Measurements from ENCODE around the gene HAUS8.
A peak's percentile ranks its signal among the peaks of the same experiment; 100 is the strongest.

The HAUS8 gene

DNA sequence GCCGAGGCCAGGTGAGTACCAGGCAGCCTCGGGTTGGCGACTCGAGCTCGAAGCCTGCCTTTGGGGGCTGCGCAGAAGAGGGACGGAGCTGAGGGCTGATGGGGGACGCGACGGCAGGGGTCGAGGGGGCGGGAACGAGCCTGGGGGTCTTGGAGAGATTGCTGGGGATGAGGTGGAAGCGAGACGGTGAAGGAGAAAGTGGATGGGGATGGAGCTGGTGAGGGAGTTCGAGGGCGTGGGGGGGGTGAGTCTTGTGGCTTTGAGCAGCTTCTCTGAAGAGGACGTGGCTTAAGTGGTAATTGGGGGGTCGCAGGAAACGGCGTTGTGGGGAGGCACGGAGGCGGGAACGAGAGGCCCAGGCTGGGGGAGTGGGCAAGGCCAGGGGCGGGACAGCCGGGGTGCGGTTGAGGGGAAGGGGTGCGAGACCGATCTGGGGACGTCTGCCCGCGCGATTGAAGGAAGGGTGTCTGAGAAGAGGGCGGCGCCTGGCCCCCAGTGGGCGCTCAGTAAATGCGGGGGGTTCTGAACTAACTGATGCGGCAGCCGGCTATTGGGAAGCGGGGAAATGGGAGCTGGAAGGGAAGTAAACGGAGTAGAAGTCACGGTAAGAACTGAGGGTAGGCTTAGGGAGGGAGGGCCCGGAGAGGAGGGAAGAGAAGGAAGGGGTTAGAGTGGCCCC is 751 bp upstream of the HAUS8 start:
- peak in 1 of 2 donors; percentile 15 for DNase-seq

DNA sequence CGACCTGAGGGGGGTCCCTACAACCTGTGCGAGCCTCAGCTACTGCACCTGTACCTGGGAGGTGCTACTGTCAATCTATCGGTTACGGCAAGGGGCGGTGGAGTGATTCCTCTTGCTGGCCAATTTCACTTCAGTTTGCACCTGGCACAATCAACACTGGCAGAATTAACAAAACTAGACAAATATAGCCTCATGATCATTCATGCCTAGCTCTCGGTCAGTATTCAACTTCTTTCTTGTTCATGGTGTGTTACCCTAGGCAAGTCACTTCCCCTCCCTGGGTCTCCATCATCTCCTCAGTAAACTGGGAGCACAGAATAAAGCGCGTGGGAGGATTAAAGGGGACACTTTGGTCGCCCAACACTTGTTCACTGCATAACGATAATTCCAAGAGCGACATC is 618 bp downstream of the HAUS8 start:
- DNase-seq = no peak

DNA sequence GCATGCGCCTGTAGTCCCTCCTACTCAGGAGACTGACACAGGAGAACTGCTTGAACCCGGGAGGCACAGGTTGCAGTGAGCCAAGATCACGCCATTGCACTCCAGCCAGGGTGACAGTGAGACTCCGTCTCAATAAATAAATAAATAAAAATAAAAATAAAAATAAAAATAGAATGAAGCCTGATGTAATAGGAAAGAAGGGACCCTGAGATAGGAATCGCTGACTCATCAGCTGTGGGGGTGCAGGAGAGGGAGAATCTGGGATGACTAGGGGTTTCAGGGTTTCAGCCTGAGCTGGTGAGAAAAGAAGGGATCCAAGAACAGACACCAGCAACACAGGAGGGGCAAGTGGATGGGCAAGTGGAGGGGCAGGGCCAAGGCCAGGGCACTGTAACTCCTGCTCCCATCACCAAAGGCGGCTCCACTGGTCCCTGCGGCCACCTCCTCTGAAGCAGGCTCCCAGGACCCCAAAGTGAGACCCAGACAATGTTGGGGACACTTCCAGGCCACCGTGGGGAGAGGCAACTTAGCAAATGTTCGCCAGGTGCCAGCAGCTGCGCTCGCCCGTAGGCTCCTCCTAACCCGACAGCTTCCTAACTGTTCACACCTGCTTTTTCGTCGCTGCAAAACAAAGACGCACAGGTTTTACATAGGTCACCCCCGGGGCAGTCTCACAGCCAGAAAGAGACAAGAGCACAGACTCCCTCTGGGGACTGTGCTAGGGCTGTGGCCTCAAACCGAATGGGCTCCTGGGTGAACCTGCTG is 1.2 kb downstream of the HAUS8 start:
- no peak for DNase-seq

DNA sequence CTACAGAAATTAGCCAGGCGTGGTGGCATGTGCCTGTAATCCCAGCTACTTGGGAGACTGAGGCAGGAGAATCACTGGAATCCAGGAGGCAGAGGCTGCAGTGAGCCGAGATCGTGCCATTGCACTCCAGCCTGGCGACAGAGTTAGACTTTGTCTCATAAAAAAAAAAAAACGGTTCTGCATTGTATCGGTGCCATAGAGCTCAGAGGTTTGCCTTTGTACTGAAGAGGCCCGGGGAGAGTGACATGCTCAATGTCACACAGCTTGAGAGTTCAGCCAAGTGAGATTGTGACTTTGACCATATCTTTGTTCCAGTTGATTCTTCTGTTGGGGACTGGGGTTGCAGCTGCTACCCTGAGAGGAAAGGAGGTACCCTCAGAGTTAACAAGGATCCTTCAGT is 4.3 kb downstream of the HAUS8 start:
- no peak for DNase-seq

DNA sequence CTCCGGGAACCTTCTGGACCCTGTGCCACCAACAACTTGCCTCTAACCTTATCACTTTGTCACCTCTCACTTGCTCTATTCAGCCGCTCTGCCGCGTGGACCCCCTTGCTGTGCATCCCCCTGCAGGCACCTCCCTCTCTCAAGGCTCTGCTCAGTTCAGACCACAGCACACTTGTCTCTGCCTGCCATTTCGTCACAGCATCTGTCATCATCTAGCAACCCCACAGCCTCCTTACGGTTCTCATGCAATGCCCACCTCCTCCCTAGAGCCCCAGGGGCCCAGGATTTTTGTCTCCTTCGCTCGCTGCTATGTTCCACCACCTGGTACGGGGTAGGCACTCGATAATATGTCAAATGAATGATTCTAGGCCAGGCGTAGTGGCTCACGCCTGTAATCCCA is 4.8 kb downstream of the HAUS8 start:
- no peak for DNase-seq

DNA sequence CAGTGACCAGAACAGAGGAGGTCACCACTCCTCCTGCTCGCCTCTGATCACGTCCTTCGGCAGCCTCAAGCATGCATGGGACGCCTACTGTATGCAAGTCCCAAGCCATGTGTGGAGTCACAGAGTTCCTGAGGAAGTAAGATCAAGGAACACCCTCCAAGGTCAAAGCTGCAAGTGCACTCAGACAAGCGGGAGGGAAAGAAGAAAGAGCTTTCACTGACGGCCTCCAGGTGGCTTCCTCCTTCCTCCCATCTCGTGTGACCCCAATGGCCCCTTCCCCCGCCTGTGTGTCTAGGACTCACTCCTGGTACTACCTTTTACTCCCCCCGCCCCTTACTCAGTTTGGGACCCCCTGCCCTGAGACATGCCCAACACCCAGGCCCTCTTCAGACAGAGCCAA is 6.1 kb downstream of the HAUS8 start:
- no peak for DNase-seq

DNA sequence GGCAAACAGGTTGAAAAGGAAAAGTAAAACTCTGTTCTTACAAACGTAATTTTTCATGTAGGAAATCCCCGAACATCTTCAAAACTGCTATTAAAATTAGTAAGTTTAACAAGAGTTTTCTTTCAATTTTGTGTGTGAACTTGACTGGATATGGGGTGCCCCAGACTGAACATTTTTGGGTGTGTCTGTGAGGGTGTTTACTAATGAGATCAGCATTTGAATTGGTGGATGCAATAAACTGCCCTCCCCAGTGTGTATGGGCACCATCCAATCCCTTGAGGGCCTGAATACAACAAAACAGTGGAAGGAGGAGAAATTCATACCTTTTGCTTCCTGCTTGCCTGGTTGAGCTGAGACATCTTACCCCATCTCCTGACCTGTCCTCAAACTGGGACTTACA is 11.8 kb downstream of the HAUS8 start:
- DNase-seq = no peak

DNA sequence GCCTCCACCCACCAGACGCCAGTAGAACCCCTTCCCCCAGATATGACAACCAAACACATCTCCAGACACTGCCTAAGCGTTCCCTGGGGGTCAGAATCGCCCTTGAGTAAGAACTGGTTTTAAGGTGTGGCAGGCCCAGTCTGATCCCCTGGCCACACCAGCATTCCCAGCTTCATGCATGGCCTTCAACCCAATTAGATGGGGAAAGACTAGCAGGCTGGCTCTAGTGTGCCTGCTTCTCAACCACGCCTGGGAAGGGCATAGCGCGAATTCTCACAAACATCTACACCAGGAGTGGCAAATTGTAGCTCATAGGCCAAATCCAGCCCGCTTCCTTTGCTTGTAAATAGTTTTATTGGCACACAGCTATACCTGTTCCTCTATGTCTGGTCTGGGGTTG is 13.6 kb downstream of the HAUS8 start:
- DNase-seq = no peak

DNA sequence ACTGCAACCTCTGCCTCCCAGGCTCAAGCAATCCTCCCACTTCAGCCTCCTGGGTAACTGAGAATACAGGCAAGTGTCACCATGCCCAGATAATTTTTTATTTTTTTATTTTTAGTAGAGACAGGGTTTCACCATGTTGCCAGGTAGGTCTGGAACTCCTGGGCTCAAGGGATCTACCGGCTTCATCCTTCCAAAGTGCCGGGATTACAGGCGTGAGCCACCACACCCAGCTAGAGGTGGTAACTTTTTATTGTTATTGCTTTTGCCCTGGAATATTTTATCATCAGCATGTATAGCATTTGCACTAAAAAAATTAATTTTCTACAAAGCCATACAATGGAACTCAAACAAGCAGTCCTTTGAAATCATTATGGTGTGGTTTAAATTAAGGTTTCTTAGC is 14.0 kb downstream of the HAUS8 start:
- DNase-seq = no peak

DNA sequence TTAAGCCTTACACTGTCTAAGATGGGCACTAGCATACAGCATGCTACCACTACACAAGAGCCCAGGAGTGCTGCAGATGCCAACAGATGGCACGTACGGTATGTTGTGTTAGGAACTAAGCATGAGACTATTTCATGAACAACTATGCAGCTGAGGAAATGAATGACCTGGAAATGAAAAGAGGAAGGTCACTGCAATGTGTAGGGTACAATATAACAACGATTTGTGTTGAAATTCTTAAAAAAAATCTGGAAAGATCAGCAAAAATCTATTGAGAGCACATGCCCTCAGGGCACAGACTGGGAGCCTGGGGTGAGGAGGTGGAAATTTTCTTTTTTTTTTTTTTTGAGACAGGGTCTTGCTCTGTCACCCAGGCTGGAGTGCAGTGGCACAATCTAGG is 14.4 kb downstream of the HAUS8 start:
- no peak for DNase-seq

DNA sequence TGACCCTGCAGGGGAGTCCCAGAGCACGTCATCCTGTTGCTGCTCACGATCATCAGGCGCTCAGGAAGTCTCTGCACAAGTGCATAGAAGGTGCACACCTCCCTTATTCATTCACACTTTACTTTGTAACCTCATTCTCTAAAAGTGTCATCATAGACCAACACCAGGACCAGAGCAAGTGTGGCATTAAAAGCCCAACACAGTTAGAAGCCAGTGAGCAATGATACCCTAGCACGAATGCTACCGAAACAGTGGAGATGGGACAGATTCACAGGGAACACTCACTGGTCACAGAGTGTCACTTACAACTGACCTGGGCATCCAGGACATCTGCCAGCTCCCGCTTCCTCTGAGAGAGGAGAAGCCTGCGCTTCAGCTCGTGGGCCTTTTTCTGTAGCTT is 17.0 kb downstream of the HAUS8 start:
- DNase-seq = no peak

DNA sequence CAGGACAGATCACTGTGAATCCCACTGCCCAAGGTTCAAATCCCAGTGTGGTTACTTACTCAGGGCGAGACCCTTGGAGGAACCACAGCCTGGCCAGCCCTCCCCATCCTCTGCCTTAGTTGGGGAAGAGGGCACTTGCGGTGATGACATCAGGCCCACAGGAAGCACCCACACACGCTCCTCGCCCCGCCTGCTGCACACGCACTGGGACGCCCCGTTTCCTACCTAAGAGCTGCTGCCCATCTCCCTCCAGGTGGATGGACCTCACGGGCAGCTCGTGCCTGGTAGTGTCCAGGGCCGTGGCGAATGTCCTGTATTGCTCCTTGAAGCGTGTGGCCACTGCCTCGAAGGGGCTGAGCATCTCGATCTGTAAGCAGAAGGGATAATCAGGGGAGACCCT is 19.6 kb downstream of the HAUS8 start:
- no peak for DNase-seq

DNA sequence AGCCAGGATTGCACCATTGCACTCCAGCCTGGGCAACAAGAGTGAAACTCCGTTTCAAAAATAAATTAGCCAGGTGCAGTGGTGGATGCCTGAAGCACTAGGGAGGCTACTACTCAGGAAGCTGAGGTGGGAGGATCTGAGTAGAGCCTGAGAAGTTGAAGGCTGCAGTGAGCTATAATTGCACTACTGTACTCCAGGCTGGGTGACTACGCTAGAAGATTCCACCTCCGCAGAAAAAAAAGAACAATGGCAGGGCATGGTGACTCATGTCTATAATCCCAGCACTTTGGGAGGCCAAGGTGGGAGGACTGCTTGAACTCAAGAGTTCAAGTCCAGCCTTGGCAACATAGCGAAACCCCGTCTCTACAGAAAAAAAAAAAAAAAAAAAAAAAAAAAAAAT is 20.5 kb downstream of the HAUS8 start:
- no peak for DNase-seq

DNA sequence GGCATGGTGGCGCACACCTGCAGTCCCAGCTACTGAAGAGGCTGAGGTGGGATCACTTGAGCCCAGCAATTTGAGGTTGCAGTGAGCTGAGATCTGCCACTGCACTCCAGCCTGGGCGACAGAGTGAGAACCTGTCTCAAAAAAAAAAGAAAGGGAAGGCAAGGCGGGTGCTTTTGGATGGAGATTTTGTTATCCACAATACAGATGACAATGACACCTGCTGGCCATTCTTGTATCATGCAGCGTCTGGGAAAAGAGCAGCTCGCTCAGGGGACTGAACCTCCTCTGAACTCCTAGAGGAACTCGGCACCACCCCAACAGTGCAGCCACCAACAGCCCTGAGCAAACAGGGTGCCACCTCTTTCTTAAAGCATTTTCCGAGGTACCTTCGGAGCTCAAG is 22.8 kb downstream of the HAUS8 start:
- no peak for DNase-seq

DNA sequence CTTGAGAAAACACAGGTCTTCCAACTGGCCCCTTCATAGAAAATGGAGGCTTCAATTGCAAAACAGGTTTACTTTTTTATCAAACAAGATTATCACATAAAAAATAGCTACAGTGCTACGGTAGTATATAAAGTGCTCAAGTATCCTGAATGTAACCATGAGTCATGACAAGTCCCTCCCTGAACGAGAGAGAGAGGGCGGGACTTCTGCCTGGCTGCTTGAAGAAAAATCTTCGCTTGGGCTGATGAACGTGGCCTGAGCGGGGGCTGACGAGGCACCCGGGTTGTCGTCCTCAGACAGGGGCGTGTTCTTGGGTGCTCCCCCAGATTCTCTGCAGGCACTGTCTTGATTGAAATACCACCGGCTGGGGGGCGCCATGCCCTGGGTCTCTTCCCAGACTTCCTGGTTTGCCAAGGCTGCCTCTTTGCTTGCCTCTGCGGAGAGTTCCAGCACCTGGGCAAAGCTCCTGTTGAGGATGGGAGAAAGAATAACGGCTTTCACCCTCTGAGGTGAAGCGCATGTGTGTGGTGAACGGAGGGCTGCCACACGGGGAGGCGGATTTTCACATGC is 25.5 kb downstream of the HAUS8 start:
- DNase-seq = no peak

DNA sequence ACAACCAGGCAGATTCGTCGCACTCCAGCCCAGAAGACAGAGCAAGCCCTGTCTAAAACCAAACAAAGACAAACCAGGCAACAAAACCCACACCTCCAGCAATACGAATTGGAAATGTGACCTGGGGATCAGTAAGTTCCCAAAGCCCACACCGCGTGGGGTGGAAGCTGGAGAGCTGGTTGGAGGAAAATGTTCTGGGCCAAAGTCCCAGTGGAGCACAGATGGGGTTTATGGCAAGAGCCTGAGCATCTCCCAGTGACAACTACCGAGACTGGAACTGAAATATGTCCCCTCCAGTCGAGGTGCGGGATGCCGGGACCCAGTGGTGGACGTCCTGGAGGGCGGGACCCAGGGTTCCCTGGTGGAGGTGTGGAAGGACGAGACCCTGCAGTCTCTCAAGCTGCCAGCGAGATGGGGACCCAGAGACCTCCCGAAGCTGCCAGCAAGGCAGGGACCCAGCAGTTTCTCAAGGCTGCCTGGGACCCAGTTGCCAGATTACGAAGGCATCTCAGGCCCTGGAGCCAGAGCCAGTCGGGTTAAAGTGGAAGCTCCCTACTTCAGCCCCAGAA is 26.3 kb downstream of the HAUS8 start:
- DNase-seq = no peak

DNA sequence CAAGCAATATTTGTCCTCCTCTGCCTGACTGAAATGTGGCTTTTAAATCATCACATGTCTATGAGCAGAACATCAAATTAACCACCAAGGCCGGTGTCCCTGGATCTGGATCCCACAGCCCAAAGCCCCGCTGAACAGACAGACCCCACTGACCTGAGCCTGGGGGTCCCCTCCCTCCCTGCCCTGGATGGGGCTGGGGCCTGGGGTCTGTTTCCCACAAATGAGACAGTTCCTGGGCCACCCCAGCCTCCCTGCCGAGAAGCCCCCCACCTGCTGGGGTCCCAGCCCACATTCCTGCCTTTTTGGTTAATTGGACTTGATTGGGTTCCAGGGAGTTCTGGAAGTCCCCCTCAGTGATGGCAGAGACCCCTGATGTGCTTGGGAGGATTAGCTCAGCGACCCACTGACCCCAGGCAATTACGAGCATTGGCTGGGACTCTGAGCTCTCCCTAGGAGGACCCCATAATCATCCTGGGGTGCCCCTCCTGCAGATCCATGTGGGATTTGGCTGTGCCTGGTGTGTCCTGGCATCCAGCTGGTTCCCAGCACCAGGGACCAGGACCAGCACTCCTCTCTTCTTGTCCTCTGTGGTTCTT is 29.2 kb downstream of the HAUS8 start:
- no peak for DNase-seq

DNA sequence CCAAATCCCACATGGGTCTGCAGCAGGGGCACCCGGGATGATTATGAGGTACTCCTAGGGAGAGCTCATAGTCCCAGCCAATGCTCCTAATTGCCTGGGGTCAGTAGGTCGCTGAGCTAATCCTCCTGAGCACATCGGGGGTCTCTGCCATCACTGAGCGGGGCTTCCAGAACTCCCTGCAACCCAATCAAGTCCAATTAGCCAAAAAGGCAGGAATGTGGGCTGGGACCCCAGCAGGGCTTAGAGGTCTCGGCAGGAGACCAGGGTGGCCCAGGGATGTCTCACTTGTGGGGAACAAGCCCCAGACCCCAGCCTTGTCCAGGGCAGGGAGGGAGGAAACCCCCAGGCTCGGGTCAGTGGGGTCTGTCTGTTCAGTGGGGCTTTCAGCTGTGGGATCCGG is 31.5 kb downstream of the HAUS8 start:
- DNase-seq = no peak

DNA sequence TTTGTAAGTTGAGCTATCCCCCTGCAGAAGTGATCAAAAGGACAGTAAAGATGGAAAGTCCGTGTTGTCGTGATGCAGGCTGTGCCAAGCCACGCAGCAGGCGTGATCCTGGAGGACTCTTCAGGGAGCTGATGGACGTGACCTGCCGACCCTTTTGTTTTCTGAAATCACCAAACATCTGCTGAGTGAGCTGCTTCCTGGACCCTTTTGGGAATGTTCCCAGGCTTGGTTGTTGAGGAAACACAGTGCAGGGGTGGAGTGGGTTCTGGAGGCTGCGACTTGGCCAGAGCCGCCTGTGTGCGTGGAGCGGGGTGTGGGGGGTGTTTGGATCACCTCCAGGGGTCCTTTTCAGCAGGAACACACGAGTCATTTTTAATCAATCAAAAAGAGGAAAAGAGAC is 33.3 kb downstream of the HAUS8 start:
- DNase-seq = no peak

DNA sequence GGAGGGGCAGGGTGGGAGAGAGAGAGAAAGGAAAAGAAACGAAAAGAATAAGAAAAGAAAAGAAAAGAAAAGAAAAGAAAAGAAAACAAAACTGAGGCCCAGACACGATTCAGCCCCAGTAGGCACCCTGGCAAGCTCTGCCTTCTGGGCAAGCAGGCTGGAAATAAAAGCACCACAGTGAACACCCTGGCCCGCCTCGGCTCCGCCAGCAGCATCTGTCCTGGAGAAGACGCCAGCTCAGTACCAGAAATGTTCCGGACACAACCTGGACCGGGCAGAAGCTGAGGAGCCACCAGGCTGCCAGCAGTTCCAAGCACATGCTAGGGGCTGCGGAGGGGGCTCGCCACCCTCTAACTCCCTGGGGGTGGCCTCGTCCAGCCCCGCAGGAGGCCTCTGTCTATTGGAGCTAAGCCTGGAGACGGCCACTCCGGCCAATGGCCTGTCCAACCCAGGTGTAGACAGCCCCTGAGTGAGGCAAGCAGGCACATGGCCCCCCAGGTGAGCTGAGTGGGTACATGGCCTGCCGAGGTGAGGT is 37.2 kb downstream of the HAUS8 start:
- DNase-seq = no peak

DNA sequence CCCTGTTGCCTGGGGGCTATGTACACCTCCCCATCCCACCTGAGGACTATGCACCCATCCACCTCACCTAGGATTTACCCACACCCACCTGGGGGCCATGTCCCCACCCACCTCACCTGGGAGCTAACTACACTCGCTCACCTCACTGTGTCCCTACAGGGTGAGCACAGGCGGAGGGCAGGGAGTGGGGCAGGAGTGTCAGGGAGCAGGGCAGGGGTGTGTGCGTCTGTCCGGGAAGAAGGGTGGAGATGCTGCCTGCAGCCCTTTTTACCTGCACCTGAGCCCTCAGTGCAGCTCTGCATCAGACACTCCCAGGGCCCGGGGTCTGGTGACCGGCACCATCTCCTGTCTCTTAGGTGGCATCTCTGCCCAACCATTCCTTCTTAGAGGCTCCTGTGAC is 38.1 kb downstream of the HAUS8 start:
- DNase-seq = no peak

DNA sequence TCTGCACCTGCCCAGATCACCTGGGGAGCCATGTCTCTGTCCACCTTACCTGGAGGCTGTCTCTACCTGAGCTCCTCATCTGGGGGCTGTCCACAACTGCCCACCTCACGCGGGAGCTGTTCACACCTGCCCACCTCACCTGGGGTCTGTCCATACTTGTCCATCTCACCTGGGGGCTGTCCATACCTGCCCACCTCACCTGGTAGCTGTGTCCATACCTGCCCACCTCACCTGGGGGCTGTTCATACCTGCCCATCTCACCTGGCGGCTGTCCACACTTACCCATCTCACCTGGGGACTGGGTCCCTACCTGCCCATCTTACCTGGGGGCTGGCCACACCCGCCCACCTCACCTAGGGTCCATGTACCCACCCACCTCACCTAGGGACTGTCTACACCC is 38.6 kb downstream of the HAUS8 start:
- DNase-seq = no peak

DNA sequence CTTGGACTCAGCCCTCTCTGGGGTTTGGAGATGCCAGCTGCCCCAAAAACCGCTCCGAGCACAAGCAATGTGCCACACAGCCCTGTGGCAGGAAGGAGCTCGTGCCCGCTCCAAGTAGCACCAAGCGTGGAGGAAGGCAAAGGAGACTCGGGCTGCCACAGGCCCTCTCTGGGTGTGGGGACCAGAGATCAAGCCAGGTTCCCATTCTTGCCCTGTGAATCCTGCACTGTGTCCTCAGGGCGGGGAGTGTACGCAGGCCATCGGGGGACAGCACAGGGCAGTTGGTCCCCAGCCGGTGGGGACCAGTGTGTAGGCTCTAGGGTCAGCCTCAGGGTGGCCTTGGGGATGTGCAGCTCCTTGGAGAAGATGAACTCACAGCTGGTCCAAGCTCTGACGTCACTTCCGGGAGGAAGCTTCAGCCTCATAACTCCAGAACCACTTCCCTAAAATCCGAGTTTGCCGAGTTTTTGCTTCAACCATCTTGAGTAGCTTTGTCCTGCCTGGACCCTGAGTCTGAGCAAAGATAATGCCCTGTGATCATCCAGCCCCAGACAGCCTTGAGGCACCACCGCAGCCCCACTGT is 39.3 kb downstream of the HAUS8 start:
- DNase-seq = no peak

Measured in stimulated activated CD4-positive, alpha-beta T cell treated with anti-CD3 and anti-CD28 coated beads, Interleukin-2, amount 100 ng/mL, for 48 hours (primary cell).